ENCODE data around the gene HOXB7. TPM values are rescaled to one million over a fixed set of nuclear protein-coding genes. Genes with fewer than 3 reads are reported as not detected.
A peak's percentile ranks its signal among the peaks of the same experiment; 100 is the strongest.

HOXB7 gene
- total RNA-seq, 2 experiments from 2014 or later = 0.29 TPM; not detected in 1

DNA sequence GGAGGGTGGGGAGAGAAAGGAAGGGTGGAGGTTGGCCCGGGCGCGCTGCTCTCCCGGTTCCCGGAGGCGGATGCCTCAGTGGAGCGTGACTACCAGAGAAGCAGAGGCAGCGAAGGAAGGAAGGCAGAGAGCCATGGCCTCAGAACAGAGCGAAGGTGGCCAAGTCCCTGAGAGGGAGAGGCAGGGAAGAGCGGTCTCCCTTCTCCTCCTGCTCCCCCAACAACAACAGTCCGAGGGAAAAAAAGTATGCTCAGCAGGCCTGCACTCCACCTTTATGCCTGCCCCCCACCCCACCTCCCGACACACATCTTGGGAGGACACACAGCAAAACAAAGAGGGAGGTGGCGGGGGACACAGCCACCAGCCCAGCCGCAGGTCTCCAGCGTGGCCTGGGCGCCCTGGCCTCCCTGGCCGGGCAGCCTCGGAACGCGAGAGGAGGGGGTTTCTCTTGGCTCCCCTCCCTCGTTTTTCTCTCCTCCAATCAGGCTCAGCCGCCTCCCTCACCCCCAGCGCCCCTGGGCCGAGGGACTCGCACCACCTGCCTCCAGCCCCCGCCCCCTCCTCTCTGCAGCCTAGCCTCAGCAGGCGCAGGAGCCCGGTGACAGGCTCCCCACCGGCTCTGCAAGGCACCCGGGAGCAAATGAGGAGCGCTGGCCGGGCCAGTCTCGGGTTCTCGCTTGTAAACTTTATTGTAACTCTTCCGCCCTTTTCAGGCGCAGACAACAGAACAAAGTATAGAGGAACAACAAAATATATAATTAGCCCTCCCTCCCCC lies 1.1 kb upstream of the HOXB7 start:
- Mint-ChIP-seq H3K4me1 (ENCODE audit: low read depth) (peaks cover 34% of the 10 kb centered on the region), H3K36me3 (ENCODE audit: low read depth) (no peaks in the 10 kb centered on the region), H3K27me3 (ENCODE audit: low read depth) (peaks cover 74% of the 10 kb centered on the region), H3K4me3 (peak overlapping the region; percentile 89), H3K9me3 (no peaks in the 10 kb centered on the region), H3K27ac (no peak overlapping the region)
- CTCF ChIA-PET = interaction anchor here (1.5 kb wide), 1 partner anchor 14 kb away, joined by 5 read pairs; the partner anchor contains the start of gene HOXB9
- intact Hi-C loops (cut with micrococcal nuclease) = loop anchor here (2.0 to 5.0 kb wide), 2 partner anchors 15 to 110 kb away; partner anchors contain the start of genes PRAC1 and PRAC2
- peak; percentile 32 for DNase-seq

DNA sequence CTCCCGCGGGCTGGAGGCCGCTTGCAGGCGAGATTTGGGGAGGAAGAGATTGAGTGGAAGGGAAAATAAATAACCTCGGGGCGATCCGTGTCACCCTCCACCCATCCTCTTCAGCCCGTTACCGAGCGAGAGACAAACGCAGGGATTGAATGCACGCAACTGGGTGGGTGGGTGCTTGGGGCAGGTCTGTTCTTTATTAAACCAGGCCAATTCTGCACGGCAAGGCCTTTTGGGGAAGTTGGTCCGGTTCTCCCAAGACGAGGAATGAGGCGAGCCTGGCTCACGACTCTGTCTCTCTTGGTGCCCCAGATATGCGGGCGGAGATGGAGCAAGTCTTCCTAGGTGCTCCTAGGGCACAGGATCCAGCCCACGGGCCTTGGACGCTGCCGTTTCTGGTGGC lies 396 bp upstream of the HOXB7 start:
- no peak for DNase-seq
- no peak overlapping the region for H3K27ac Mint-ChIP-seq
- CTCF ChIA-PET = no interaction called here
- peak overlapping the region; percentile 89 for H3K4me3 Mint-ChIP-seq
- H3K4me1 Mint-ChIP-seq (ENCODE audit: low read depth) = peaks cover 34% of the 10 kb centered on the region
- no peaks in the 10 kb centered on the region for H3K9me3 Mint-ChIP-seq
- H3K27me3 Mint-ChIP-seq (ENCODE audit: low read depth) = peaks cover 74% of the 10 kb centered on the region
- H3K36me3 Mint-ChIP-seq (ENCODE audit: low read depth) = no peaks in the 10 kb centered on the region
- intact Hi-C loops (cut with micrococcal nuclease) = loop anchor here (5.0 kb wide), 1 partner anchor 111 kb away; the partner anchor contains the start of genes PRAC1 and PRAC2

DNA sequence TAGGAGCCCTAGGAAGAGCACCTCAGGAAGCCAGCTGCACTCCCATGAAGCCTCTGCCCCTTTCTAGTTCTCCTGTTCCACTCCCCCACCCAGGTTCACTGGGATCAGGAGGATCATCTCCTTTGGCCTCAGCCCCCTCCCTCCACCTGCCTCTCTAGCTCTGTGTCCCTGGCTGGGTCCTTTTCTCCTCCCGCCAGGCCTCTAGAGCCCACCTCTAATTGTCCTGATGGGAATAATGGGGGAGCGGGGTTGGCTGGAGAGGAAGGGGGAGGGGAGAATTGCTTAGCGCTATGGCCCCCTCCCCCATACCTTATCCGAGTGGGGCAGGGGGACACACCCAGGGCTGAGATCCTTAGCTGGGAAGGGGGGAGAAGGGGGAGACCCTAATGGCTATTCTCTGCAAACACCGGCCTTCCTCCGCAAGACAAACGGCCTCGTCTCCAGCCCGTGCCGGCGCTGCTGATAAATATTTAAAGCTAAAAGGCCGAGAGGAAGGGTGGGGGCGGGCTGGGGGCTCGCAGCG lies 997 bp downstream of the HOXB7 start:
- no peak for DNase-seq
- Mint-ChIP-seq H3K27ac (no peak overlapping the region), H3K27me3 (ENCODE audit: low read depth) (peaks cover 68% of the 10 kb centered on the region), H3K4me3 (peak overlapping the region; percentile 89), H3K36me3 (ENCODE audit: low read depth) (no peaks in the 10 kb centered on the region), H3K4me1 (ENCODE audit: low read depth) (peaks cover 27% of the 10 kb centered on the region), H3K9me3 (no peaks in the 10 kb centered on the region)
- intact Hi-C loops (cut with micrococcal nuclease) = loop anchor here (5.0 kb wide), 1 partner anchor 112 kb away; the partner anchor contains the start of genes PRAC1 and PRAC2
- CTCF ChIA-PET = interaction anchor here (0.6 to 2.7 kb wide), 5 partner anchors 8 to 187 kb away, joined by 3 to 15 read pairs (median 5); partner anchors contain the start of gene PRAC2

- Mint-ChIP-seq H3K4me1 (ENCODE audit: low read depth) (peaks cover 28% of the 10 kb centered on the region), H3K4me3 (no peak overlapping the region), H3K9me3 (no peaks in the 10 kb centered on the region), H3K27ac (no peak overlapping the region), H3K27me3 (ENCODE audit: low read depth) (peaks cover 70% of the 10 kb centered on the region), H3K36me3 (ENCODE audit: low read depth) (no peaks in the 10 kb centered on the region)
- intact Hi-C loops (cut with micrococcal nuclease) = no loop called here
- no peak for DNase-seq
- CTCF ChIA-PET = interaction anchor here (0.6 to 3.3 kb wide), 5 partner anchors 7 to 188 kb away, joined by 3 to 15 read pairs (median 5); partner anchors contain the start of gene HOXB5
Measured at GRCh38 chr17:48609033-48609432, 1.8 kb downstream of the HOXB7 start.

GRCh38 chr17:48608494-48608834 lies 2.4 kb downstream of the HOXB7 start:
- H3K36me3 Mint-ChIP-seq (ENCODE audit: low read depth) = no peaks in the 10 kb centered on the region
- H3K27me3 Mint-ChIP-seq (ENCODE audit: low read depth) = peaks cover 69% of the 10 kb centered on the region
- H3K9me3 Mint-ChIP-seq = no peaks in the 10 kb centered on the region
- H3K4me3 Mint-ChIP-seq = no peak overlapping the region
- no peak overlapping the region for H3K27ac Mint-ChIP-seq
- intact Hi-C loops (cut with micrococcal nuclease) = no loop called here
- peaks cover 27% of the 10 kb centered on the region for H3K4me1 Mint-ChIP-seq (ENCODE audit: low read depth)
- CTCF ChIA-PET = interaction anchor here (1.3 to 3.3 kb wide), 3 partner anchors 10 to 24 kb away, joined by 5 to 15 read pairs (median 15); partner anchors contain the start of gene HOXB5
- no peak for DNase-seq

DNA sequence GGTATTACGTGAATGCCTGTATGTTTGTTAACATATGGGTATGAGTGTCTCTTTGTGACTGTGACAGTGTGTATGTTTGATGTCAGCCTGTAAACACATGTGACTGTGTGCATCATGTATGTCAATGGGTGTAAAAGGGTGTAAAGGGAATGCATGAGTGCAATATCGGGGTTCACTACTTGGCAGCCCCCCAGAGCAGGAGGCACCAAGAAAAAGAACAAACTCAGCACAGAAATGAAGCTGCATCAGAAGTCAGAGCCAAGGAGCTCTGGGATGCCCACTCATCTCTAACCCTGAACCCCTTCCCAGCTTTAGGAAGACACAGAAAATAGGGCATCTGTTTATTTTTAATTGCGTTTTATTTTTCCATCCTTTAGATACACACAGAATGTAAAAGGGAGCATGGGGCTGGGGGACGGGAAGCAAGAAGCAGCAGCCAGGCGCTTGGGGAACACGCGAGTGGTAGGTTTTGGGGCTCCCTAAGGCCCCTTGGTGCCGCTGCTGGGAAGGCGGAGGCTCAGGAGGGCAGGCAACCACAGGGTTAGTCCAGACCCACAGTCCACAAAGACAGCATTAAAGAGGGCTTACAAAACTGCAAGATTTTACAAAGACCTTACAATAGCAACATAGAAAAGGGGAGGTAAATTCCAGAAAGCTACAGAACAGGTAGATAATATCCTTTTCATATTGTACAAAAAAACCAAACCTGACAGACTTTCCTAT lies 3.8 kb downstream of the HOXB7 start:
- intact Hi-C loops (cut with micrococcal nuclease) = no loop called here
- no peak overlapping the region for H3K27ac Mint-ChIP-seq
- DNase-seq = no peak
- peaks cover 73% of the 10 kb centered on the region for H3K27me3 Mint-ChIP-seq (ENCODE audit: low read depth)
- H3K9me3 Mint-ChIP-seq = no peaks in the 10 kb centered on the region
- CTCF ChIA-PET = interaction anchor here (0.7 to 3.3 kb wide), 8 partner anchors 9 to 154 kb away, joined by 3 to 15 read pairs (median 5); partner anchors contain the start of genes HOXB5, HOXB8 and HOXB9
- H3K4me3 Mint-ChIP-seq = no peak overlapping the region
- peaks cover 25% of the 10 kb centered on the region for H3K4me1 Mint-ChIP-seq (ENCODE audit: low read depth)
- H3K36me3 Mint-ChIP-seq (ENCODE audit: low read depth) = no peaks in the 10 kb centered on the region

DNA sequence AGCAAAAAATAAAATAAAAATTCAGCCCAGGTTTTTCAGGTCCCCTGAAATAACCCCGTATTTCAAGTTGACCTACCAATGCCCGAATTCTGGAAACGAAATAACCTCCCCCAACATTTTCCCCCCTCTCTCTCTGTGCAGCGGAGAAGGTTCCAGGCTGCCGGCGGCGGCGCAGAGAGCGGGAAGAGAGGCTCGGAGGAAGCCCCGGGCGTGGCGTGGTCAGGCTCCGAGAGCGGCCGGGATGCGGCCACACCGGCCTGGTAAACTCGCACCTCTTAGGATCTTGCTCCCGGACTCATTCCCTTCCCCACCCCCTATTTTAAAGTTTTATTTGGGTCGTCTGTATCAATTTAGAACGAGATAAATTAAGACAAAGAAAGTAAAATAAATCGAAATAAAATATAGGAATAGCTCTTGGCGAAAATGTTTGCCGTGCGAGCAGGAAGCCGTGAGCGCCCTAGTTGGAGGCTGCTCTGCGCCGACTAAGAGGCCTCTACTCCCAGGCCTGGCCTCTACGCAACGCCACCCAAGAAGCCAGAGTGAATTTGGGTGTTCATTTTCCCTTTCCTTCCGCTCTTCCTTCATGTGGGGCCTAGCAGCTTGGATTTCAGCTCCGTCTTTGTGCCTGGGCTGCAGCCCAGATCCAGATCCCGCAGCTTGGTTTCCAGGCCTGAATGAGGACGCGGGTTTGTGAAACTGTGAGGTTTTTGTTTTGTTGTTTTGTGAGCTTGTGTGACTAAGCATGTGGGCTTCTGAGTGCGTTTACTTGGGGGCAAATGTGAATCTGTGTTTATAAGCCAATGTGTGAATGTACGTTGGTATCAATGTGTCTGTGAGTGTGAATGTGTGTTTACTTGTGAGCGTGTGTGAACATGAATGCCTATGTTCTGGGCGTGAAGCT lies 4.6 kb downstream of the HOXB7 start:
- Mint-ChIP-seq H3K9me3 (no peaks in the 10 kb centered on the region), H3K27ac (no peak overlapping the region), H3K4me3 (no peak overlapping the region), H3K36me3 (ENCODE audit: low read depth) (no peaks in the 10 kb centered on the region), H3K27me3 (ENCODE audit: low read depth) (peaks cover 76% of the 10 kb centered on the region), H3K4me1 (ENCODE audit: low read depth) (peaks cover 22% of the 10 kb centered on the region)
- CTCF ChIA-PET = interaction anchor here (1.0 to 3.3 kb wide), 5 partner anchors 10 to 30 kb away, joined by 3 to 15 read pairs (median 5); partner anchors contain the start of genes HOXB5, HOXB8 and HOXB9
- intact Hi-C loops (cut with micrococcal nuclease) = no loop called here
- DNase-seq = no peak

- no peak for DNase-seq
- intact Hi-C loops (cut with micrococcal nuclease) = no loop called here
- Mint-ChIP-seq H3K27me3 (ENCODE audit: low read depth) (peaks cover 79% of the 10 kb centered on the region), H3K9me3 (no peaks in the 10 kb centered on the region), H3K4me3 (no peak overlapping the region), H3K27ac (no peak overlapping the region), H3K4me1 (ENCODE audit: low read depth) (peaks cover 18% of the 10 kb centered on the region), H3K36me3 (ENCODE audit: low read depth) (no peaks in the 10 kb centered on the region)
- CTCF ChIA-PET = interaction anchor here (1.0 kb wide), 2 partner anchors 13 to 31 kb away, joined by 5 read pairs; no protein-coding TSS in a partner anchor
Measured at GRCh38 chr17:48605409-48605919, 5.4 kb downstream of the HOXB7 start.

DNA sequence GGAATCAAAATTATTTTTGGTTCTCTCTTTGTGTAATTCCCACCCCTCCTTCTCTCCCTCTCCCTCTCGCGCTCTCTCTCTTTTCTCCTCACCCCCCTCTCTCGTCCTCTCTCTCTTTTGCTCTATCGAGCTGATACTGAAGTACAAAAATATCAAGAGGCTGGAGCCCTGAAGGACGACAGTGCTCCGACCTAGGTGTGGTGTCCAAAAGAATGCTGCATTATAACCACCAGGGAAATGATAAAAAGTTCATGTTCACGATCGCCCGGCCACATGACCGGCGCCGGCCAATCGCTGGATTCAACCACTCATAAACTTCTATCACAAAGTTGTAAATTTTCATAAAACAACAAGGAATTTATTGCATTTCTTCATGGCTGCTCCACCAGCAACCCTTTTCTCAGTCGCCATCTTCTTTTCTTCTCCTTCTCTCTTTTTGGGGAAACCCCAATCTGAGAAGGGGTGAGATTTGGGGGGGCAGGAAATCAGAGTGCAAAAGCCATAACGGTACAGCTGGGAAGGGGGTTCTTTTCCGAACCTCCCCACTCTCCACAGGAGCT lies 6.0 kb downstream of the HOXB7 start, which contains the start of gene HOXB6:
Gene HOXB6 (minus strand): TSS at position 217 of the 560 bp plus-strand sequence. CDS start 6,836 bp downstream, outside the sequence.
- Mint-ChIP-seq H3K4me3 (peak within 1 kb of the TSS; percentile 10), H3K27ac (no peak within 1 kb of the TSS), H3K27me3 (ENCODE audit: low read depth) (peaks cover 84% of the 10 kb centered on the region), H3K4me1 (ENCODE audit: low read depth) (peaks cover 18% of the 10 kb centered on the region), H3K9me3 (no peaks in the 10 kb centered on the region), H3K36me3 (ENCODE audit: low read depth) (no peaks in the 10 kb centered on the region)
- CTCF ChIA-PET = interaction anchor here (1.0 kb wide), 1 partner anchor 13 kb away, joined by 5 read pairs; no protein-coding TSS in a partner anchor
- no peak for DNase-seq
- intact Hi-C loops (cut with micrococcal nuclease) = no loop called here

DNA sequence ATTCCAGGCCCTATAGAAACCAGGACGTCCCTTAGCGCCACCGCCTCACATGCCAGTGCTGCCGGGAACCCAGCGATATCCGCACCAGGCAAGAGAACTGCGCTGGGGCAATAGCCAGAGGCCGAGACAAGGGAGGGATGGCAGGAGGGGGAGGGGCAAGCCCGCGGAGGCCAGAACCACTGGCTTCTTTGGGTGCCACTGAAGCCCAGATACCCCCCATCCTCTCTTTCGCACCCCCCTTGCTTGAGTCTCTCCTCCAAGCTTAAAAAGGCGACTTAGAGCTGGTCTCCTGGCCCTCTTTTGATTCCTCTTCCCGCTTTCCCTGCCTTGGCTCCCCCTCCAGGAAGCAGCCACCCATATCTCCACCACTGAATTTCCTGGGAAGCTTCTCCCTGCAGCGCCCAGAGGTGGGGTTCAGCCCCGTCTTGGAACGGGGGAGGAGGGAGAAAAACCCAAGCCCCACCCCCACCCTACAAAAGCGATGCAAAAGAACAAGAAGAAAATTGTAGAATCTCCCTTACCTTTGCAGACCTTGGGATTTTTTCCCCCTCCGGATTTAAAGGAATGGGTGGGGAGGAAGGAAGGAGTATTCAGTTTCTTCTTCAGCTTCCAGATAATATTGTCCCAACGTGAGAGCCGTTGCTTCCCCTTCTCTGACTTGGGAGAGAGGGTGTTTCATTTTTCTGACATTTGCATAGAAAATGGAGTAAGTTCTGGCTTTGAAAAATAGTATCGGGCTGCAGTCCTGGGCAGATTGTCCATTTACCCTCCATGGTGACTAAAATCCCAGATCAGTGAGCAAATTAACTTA lies 6.7 kb downstream of the HOXB7 start:
- no peak overlapping the region for H3K27ac Mint-ChIP-seq
- H3K36me3 Mint-ChIP-seq (ENCODE audit: low read depth) = no peaks in the 10 kb centered on the region
- CTCF ChIA-PET = interaction anchor here (0.7 to 1.0 kb wide), 2 partner anchors 14 to 16 kb away, joined by 5 read pairs; no protein-coding TSS in a partner anchor
- no peak overlapping the region for H3K4me3 Mint-ChIP-seq
- DNase-seq = no peak
- peaks cover 18% of the 10 kb centered on the region for H3K4me1 Mint-ChIP-seq (ENCODE audit: low read depth)
- intact Hi-C loops (cut with micrococcal nuclease) = no loop called here
- no peaks in the 10 kb centered on the region for H3K9me3 Mint-ChIP-seq
- peaks cover 84% of the 10 kb centered on the region for H3K27me3 Mint-ChIP-seq (ENCODE audit: low read depth)
